LoVo (cell line): ENCODE measurements around the gene TMEM38A.
"Not testable (repeated sequence)": the region's sequence is repeated elsewhere in the genome, so short reads cannot be mapped to it uniquely, and the experiment has no call there.

ENCODE experiments used
- DNase-seq: peaks from one replicate; pipeline ENCODE4 v3.0.0-alpha.2; 2016; ENCODE audit warnings: low spot score

TMEM38A gene

GRCh38 chr19:16676101-16676798, 15.3 kb downstream of the TMEM38A start:
- no peak for DNase-seq

- DNase-seq = no peak
These were observed 16.1 kb downstream of the TMEM38A start for GRCh38 chr19:16677055-16677454.

- no peak for DNase-seq
These were observed 17.6 kb downstream of the TMEM38A start for GRCh38 chr19:16678498-16678897.

- no peak for DNase-seq
These were observed 18.9 kb downstream of the TMEM38A start for GRCh38 chr19:16679811-16680210.

GRCh38 chr19:16682539-16682938, 21.6 kb downstream of the TMEM38A start:
- no peak for DNase-seq

- no peak for DNase-seq
These were observed 23.3 kb downstream of the TMEM38A start for GRCh38 chr19:16684216-16684615.

- no peak for DNase-seq
These were observed 27.1 kb downstream of the TMEM38A start for GRCh38 chr19:16688084-16688483.

- no peak for DNase-seq
These were observed 38.0 kb downstream of the TMEM38A start for GRCh38 chr19:16698914-16699313.

GRCh38 chr19:16702123-16702522, 41.2 kb downstream of the TMEM38A start:
- DNase-seq = no peak

GRCh38 chr19:16703677-16704076, 42.7 kb downstream of the TMEM38A start:
- no peak for DNase-seq

GRCh38 chr19:16710870-16711269, 49.9 kb downstream of the TMEM38A start:
- DNase-seq = not testable (repeated sequence)

- not testable (repeated sequence) for DNase-seq
These were observed 51.4 kb downstream of the TMEM38A start for GRCh38 chr19:16712295-16712694.

GRCh38 chr19:16714702-16715287, 53.9 kb downstream of the TMEM38A start:
- peak; percentile 29 for DNase-seq

- no peak for DNase-seq
These were observed 54.7 kb downstream of the TMEM38A start for GRCh38 chr19:16715611-16716010.

- no peak for DNase-seq
These were observed 60.1 kb downstream of the TMEM38A start for GRCh38 chr19:16721051-16721450.

GRCh38 chr19:16722591-16722990, 61.7 kb downstream of the TMEM38A start:
- no peak for DNase-seq

- DNase-seq = no peak
These were observed 66.0 kb downstream of the TMEM38A start for GRCh38 chr19:16726916-16727315.

- not testable (repeated sequence) for DNase-seq
These were observed 74.8 kb downstream of the TMEM38A start for GRCh38 chr19:16735650-16736266.

GRCh38 chr19:16736709-16737108, 75.8 kb downstream of the TMEM38A start:
- no peak for DNase-seq

GRCh38 chr19:16737911-16738310, 77.0 kb downstream of the TMEM38A start:
- peak; percentile 21 for DNase-seq

- no peak for DNase-seq
These were observed 78.6 kb downstream of the TMEM38A start for GRCh38 chr19:16739546-16739945.
